HUES48 (cell line): ENCODE data around the gene SH3RF3.

Source experiments
- H3K27ac ChIP-seq: one replicate; pipeline ENCODE4 v1.7.0; 2013; ENCODE audit warnings: low read depth, low read length, inconsistent platforms
- H3K27me3 ChIP-seq: 2 replicates; pipeline ENCODE4 v1.6.1; 2013; ENCODE audit warnings: mild to moderate bottlenecking, low read length; ENCODE audit not compliant: control insufficient read depth, insufficient read depth
- H3K36me3 ChIP-seq: 2 replicates; pipeline ENCODE4 v1.6.1; 2013; ENCODE audit warnings: low read length; ENCODE audit not compliant: control insufficient read depth, insufficient read depth
- H3K4me1 ChIP-seq: 2 replicates; pipeline ENCODE4 v1.6.1; 2013; ENCODE audit warnings: mild to moderate bottlenecking, low read length; ENCODE audit not compliant: control insufficient read depth, insufficient read depth
- H3K4me3 ChIP-seq: 2 replicates; pipeline ENCODE4 v1.5.1; 2013; ENCODE audit warnings: mild to moderate bottlenecking, low read depth, low read length
- H3K9ac ChIP-seq: 2 replicates; pipeline ENCODE4 v1.6.1; 2013; ENCODE audit warnings: mild to moderate bottlenecking, low read depth, low read length, moderate library complexity
- H3K9me3 ChIP-seq: 2 replicates; pipeline ENCODE4 v1.6.1; 2013; ENCODE audit warnings: low read length; ENCODE audit not compliant: control insufficient read depth, insufficient read depth

The SH3RF3 gene

GRCh38 chr2:109138449-109138848 lies 9.4 kb downstream of the SH3RF3 start:
- no peaks in the 10 kb centered on the region for H3K9me3 ChIP-seq
- H3K9ac ChIP-seq: no peak overlapping the region
- H3K4me1 ChIP-seq: no peaks in the 10 kb centered on the region
- no peak overlapping the region for H3K4me3 ChIP-seq
- H3K27me3 ChIP-seq: no peaks in the 10 kb centered on the region; the same call in 1 of the 2 replicates
- no peaks in the 10 kb centered on the region for H3K36me3 ChIP-seq
- no peak overlapping the region for H3K27ac ChIP-seq

- H3K9me3 ChIP-seq: no peaks in the 10 kb centered on the region
- no peak overlapping the region for H3K9ac ChIP-seq
- no peak overlapping the region for H3K4me3 ChIP-seq
- H3K36me3 ChIP-seq: no peaks in the 10 kb centered on the region
- no peaks in the 10 kb centered on the region for H3K27me3 ChIP-seq
- no peak overlapping the region for H3K27ac ChIP-seq
- no peaks in the 10 kb centered on the region for H3K4me1 ChIP-seq
Measured at GRCh38 chr2:109139002-109139401, 10.0 kb downstream of the SH3RF3 start.

- Histone ChIP-seq H3K9me3 (no peaks in the 10 kb centered on the region), H3K4me1 (no peaks in the 10 kb centered on the region), H3K27ac (no peak overlapping the region), H3K9ac (no peak overlapping the region), H3K27me3 (no peaks in the 10 kb centered on the region), H3K4me3 (no peak overlapping the region), H3K36me3 (no peaks in the 10 kb centered on the region)
Measured at GRCh38 chr2:109139865-109140396, 10.9 kb downstream of the SH3RF3 start.

- Histone ChIP-seq H3K9me3 (no peaks in the 10 kb centered on the region), H3K9ac (no peak overlapping the region), H3K36me3 (no peaks in the 10 kb centered on the region), H3K27ac (no peak overlapping the region), H3K27me3 (no peaks in the 10 kb centered on the region), H3K4me1 (no peaks in the 10 kb centered on the region), H3K4me3 (no peak overlapping the region)
Measured at GRCh38 chr2:109141006-109141600, 12.1 kb downstream of the SH3RF3 start.

GRCh38 chr2:109141727-109142283 lies 12.8 kb downstream of the SH3RF3 start:
- Histone ChIP-seq H3K9me3 (no peaks in the 10 kb centered on the region), H3K27me3 (no peaks in the 10 kb centered on the region), H3K36me3 (no peaks in the 10 kb centered on the region), H3K4me3 (no peak overlapping the region), H3K9ac (no peak overlapping the region), H3K27ac (no peak overlapping the region), H3K4me1 (no peaks in the 10 kb centered on the region)

- Histone ChIP-seq H3K9me3 (no peaks in the 10 kb centered on the region), H3K4me3 (no peak overlapping the region), H3K27me3 (no peaks in the 10 kb centered on the region), H3K36me3 (no peaks in the 10 kb centered on the region), H3K9ac (no peak overlapping the region), H3K27ac (no peak overlapping the region), H3K4me1 (no peaks in the 10 kb centered on the region)
Measured at GRCh38 chr2:109142416-109143210, 13.6 kb downstream of the SH3RF3 start.

- Histone ChIP-seq H3K9me3 (no peaks in the 10 kb centered on the region), H3K4me1 (no peaks in the 10 kb centered on the region), H3K9ac (no peak overlapping the region)
Measured at GRCh38 chr2:109143214-109144187, 14.5 kb downstream of the SH3RF3 start.

GRCh38 chr2:109144271-109144670 lies 15.3 kb downstream of the SH3RF3 start:
- no peaks in the 10 kb centered on the region for H3K4me1 ChIP-seq
- H3K36me3 ChIP-seq: no peaks in the 10 kb centered on the region
- H3K9me3 ChIP-seq: no peaks in the 10 kb centered on the region
- no peak overlapping the region for H3K27ac ChIP-seq
- H3K4me3 ChIP-seq: no peak overlapping the region
- no peaks in the 10 kb centered on the region for H3K27me3 ChIP-seq
- H3K9ac ChIP-seq: no peak overlapping the region

More at GRCh38 chr2:109143214-109144187, 14.5 kb downstream of the SH3RF3 start:
- H3K27me3 ChIP-seq: no peaks in the 10 kb centered on the region
- no peak overlapping the region for H3K4me3 ChIP-seq
- H3K27ac ChIP-seq: no peak overlapping the region
- no peaks in the 10 kb centered on the region for H3K36me3 ChIP-seq

GRCh38 chr2:109144721-109145120 lies 15.7 kb downstream of the SH3RF3 start:
- H3K36me3 ChIP-seq: no peaks in the 10 kb centered on the region
- no peak overlapping the region for H3K4me3 ChIP-seq
- no peaks in the 10 kb centered on the region for H3K4me1 ChIP-seq
- no peak overlapping the region for H3K27ac ChIP-seq
- no peaks in the 10 kb centered on the region for H3K27me3 ChIP-seq
- H3K9me3 ChIP-seq: no peaks in the 10 kb centered on the region
- H3K9ac ChIP-seq: no peak overlapping the region

GRCh38 chr2:109145286-109145685 lies 16.3 kb downstream of the SH3RF3 start:
- no peak overlapping the region for H3K9ac ChIP-seq
- no peaks in the 10 kb centered on the region for H3K27me3 ChIP-seq
- H3K4me1 ChIP-seq: no peaks in the 10 kb centered on the region

More at GRCh38 chr2:109145286-109145685, 16.3 kb downstream of the SH3RF3 start:
- Histone ChIP-seq H3K36me3 (no peaks in the 10 kb centered on the region), H3K9me3 (no peaks in the 10 kb centered on the region), H3K4me3 (no peak overlapping the region), H3K27ac (no peak overlapping the region)
